Rectal smooth muscle tissue (tissue), 1 donor: Measurements from ENCODE around the gene ANKS1A.

Experiments used
- H3K27ac ChIP-seq: one replicate; pipeline ENCODE4 v1.7.0; 2013; ENCODE audit warnings: low read depth, low read length, inconsistent platforms
- H3K27me3 ChIP-seq: one replicate; pipeline ENCODE4 v1.7.0; 2013; ENCODE audit warnings: low read length; ENCODE audit not compliant: control insufficient read depth, insufficient read depth
- H3K36me3 ChIP-seq: one replicate; pipeline ENCODE4 v1.7.0; 2013; ENCODE audit warnings: low read length; ENCODE audit not compliant: control insufficient read depth, insufficient read depth
- H3K4me1 ChIP-seq: one replicate; pipeline ENCODE4 v1.7.0; 2013; ENCODE audit warnings: low read length; ENCODE audit not compliant: control insufficient read depth, insufficient read depth
- H3K4me3 ChIP-seq: one replicate; pipeline ENCODE4 v1.7.0; 2013; ENCODE audit warnings: low read length
- H3K9ac ChIP-seq: one replicate; pipeline ENCODE4 v1.7.0; 2013; ENCODE audit warnings: low read length

Gene ANKS1A

GRCh38 chr6:34953061-34954025, 64.3 kb downstream of the ANKS1A start:
- peaks cover 9% of the 10 kb centered on the region for H3K4me1 ChIP-seq
- no peaks in the 10 kb centered on the region for H3K27me3 ChIP-seq
- no peaks in the 10 kb centered on the region for H3K36me3 ChIP-seq
- no peak overlapping the region for H3K27ac ChIP-seq
- H3K9ac ChIP-seq, result no peak overlapping the region
- no peak overlapping the region for H3K4me3 ChIP-seq

- peaks cover 9% of the 10 kb centered on the region for H3K4me1 ChIP-seq
- no peak overlapping the region for H3K9ac ChIP-seq
- H3K27me3 ChIP-seq, result no peaks in the 10 kb centered on the region
- H3K27ac ChIP-seq, result no peak overlapping the region
- H3K36me3 ChIP-seq, result no peaks in the 10 kb centered on the region
- no peak overlapping the region for H3K4me3 ChIP-seq
Measured at GRCh38 chr6:34955442-34955841, 66.4 kb downstream of the ANKS1A start.

GRCh38 chr6:34957231-34957783, 68.3 kb downstream of the ANKS1A start:
- peak overlapping the region; percentile 8 for H3K27ac ChIP-seq
- H3K27me3 ChIP-seq, result no peaks in the 10 kb centered on the region
- no peaks in the 10 kb centered on the region for H3K36me3 ChIP-seq
- peaks cover 9% of the 10 kb centered on the region for H3K4me1 ChIP-seq
- no peak overlapping the region for H3K4me3 ChIP-seq
- no peak overlapping the region for H3K9ac ChIP-seq

- Histone ChIP-seq H3K27me3 (no peaks in the 10 kb centered on the region), H3K4me3 (no peak overlapping the region), H3K27ac (no peak overlapping the region), H3K36me3 (no peaks in the 10 kb centered on the region), H3K9ac (no peak overlapping the region), H3K4me1 (peaks cover 9% of the 10 kb centered on the region)
Measured at GRCh38 chr6:34958734-34959133, 69.7 kb downstream of the ANKS1A start.

- no peaks in the 10 kb centered on the region for H3K36me3 ChIP-seq
- H3K27ac ChIP-seq, result no peak overlapping the region
- H3K4me3 ChIP-seq, result no peak overlapping the region
- H3K27me3 ChIP-seq, result no peaks in the 10 kb centered on the region
- peaks cover 9% of the 10 kb centered on the region for H3K4me1 ChIP-seq
- no peak overlapping the region for H3K9ac ChIP-seq
Measured at GRCh38 chr6:34959224-34959623, 70.2 kb downstream of the ANKS1A start.

- Histone ChIP-seq H3K4me3 (no peak overlapping the region), H3K9ac (no peak overlapping the region), H3K27me3 (no peaks in the 10 kb centered on the region), H3K36me3 (no peaks in the 10 kb centered on the region), H3K4me1 (peaks cover 15% of the 10 kb centered on the region), H3K27ac (no peak overlapping the region)
Measured at GRCh38 chr6:34961082-34961481, 72.0 kb downstream of the ANKS1A start.

GRCh38 chr6:34961574-34961973, 72.5 kb downstream of the ANKS1A start:
- Histone ChIP-seq H3K4me3 (no peak overlapping the region), H3K27ac (no peak overlapping the region), H3K9ac (no peak overlapping the region), H3K4me1 (peaks cover 14% of the 10 kb centered on the region), H3K27me3 (no peaks in the 10 kb centered on the region), H3K36me3 (no peaks in the 10 kb centered on the region)

GRCh38 chr6:34964564-34964963, 75.5 kb downstream of the ANKS1A start:
- Histone ChIP-seq H3K4me3 (no peak overlapping the region), H3K27me3 (no peaks in the 10 kb centered on the region), H3K9ac (no peak overlapping the region), H3K36me3 (no peaks in the 10 kb centered on the region), H3K4me1 (peaks cover 6% of the 10 kb centered on the region), H3K27ac (no peak overlapping the region)

GRCh38 chr6:34967461-34967860, 78.4 kb downstream of the ANKS1A start:
- H3K36me3 ChIP-seq, result no peaks in the 10 kb centered on the region

GRCh38 chr6:34969662-34970265, 80.7 kb downstream of the ANKS1A start:
- Histone ChIP-seq H3K4me3 (no peak overlapping the region), H3K27me3 (no peaks in the 10 kb centered on the region), H3K36me3 (no peaks in the 10 kb centered on the region), H3K4me1 (peaks cover 2% of the 10 kb centered on the region), H3K27ac (no peak overlapping the region), H3K9ac (no peak overlapping the region)

More at GRCh38 chr6:34967461-34967860, 78.4 kb downstream of the ANKS1A start:
- H3K27ac ChIP-seq, result no peak overlapping the region
- H3K27me3 ChIP-seq, result no peaks in the 10 kb centered on the region
- no peak overlapping the region for H3K4me3 ChIP-seq
- no peak overlapping the region for H3K9ac ChIP-seq
- peaks cover 6% of the 10 kb centered on the region for H3K4me1 ChIP-seq

- no peaks in the 10 kb centered on the region for H3K36me3 ChIP-seq
- H3K9ac ChIP-seq, result no peak overlapping the region
- H3K27me3 ChIP-seq, result no peaks in the 10 kb centered on the region
- no peak overlapping the region for H3K27ac ChIP-seq
- H3K4me3 ChIP-seq, result no peak overlapping the region
- no peaks in the 10 kb centered on the region for H3K4me1 ChIP-seq
Measured at GRCh38 chr6:34970488-34970887, 81.4 kb downstream of the ANKS1A start.

GRCh38 chr6:34970957-34971356, 81.9 kb downstream of the ANKS1A start:
- Histone ChIP-seq H3K9ac (no peak overlapping the region), H3K27me3 (no peaks in the 10 kb centered on the region), H3K27ac (no peak overlapping the region), H3K36me3 (no peaks in the 10 kb centered on the region), H3K4me3 (no peak overlapping the region), H3K4me1 (no peaks in the 10 kb centered on the region)
